Endodermal cell (in vitro differentiated cells): ENCODE measurements around the gene ZNF346. TPM values are rescaled to one million over a fixed set of nuclear protein-coding genes. Genes with fewer than 3 reads are reported as not detected.

ENCODE experiments used
- DNase-seq: peaks from one replicate; pipeline ENCODE4 v3.0.0-alpha.2; 2017
- H3K27ac ChIP-seq: 2 replicates; pipeline ENCODE4 v1.5.1; 2013; ENCODE audit warnings: mild to moderate bottlenecking, low read depth, low read length, moderate library complexity
- H3K27me3 ChIP-seq: 2 replicates; pipeline ENCODE4 v1.6.1; 2013; ENCODE audit warnings: mild to moderate bottlenecking, low read length, moderate library complexity; ENCODE audit not compliant: insufficient read depth, control insufficient read depth, poor library complexity, severe bottlenecking
- H3K36me3 ChIP-seq: 2 replicates; pipeline ENCODE4 v1.7.0; 2013; ENCODE audit warnings: mild to moderate bottlenecking, low read length, moderate library complexity; ENCODE audit not compliant: control insufficient read depth, insufficient read depth
- H3K4me1 ChIP-seq: one replicate; pipeline ENCODE4 v1.7.0; 2013; ENCODE audit warnings: low read length; ENCODE audit not compliant: control insufficient read depth, insufficient read depth
- H3K4me3 ChIP-seq: 2 replicates; pipeline ENCODE4 v1.5.1; 2013; ENCODE audit warnings: mild to moderate bottlenecking, low read length, moderate library complexity
- H3K9ac ChIP-seq: 2 replicates; pipeline ENCODE4 v1.6.1; 2013; ENCODE audit warnings: mild to moderate bottlenecking, low read length, moderate library complexity; ENCODE audit not compliant: poor library complexity, severe bottlenecking; ENCODE audit errors: extremely low read depth
- H3K9me3 ChIP-seq: 2 replicates; pipeline ENCODE4 v1.6.1; 2013; ENCODE audit warnings: mild to moderate bottlenecking, low read length, moderate library complexity; ENCODE audit not compliant: control insufficient read depth
- H3K27ac Mint-ChIP-seq: 2 replicates; pipeline ENCODE4 v1.8.0; 2020; ENCODE audit warnings: mixed read lengths
- H3K27me3 Mint-ChIP-seq: 2 replicates; pipeline ENCODE4 v1.8.0; 2021; ENCODE audit warnings: mild to moderate bottlenecking, mixed read lengths; ENCODE audit not compliant: insufficient read depth
- H3K36me3 Mint-ChIP-seq: 2 replicates; pipeline ENCODE4 v1.8.0; 2020; ENCODE audit warnings: low read depth, mixed read lengths
- H3K4me1 Mint-ChIP-seq: 2 replicates; pipeline ENCODE4 v1.8.0; 2020; ENCODE audit warnings: mixed read lengths
- H3K4me3 Mint-ChIP-seq: 2 replicates; pipeline ENCODE4 v1.8.0; 2020; ENCODE audit warnings: mild to moderate bottlenecking, moderate library complexity, mixed read lengths
- H3K9me3 Mint-ChIP-seq: 2 replicates; pipeline ENCODE4 v1.8.0; 2020; ENCODE audit warnings: mild to moderate bottlenecking, mixed read lengths
- CTCF ChIP-seq: fragments of 200-600 bp; sonication (generic); conservative IDR thresholded peaks from 2 replicates; pipeline ENCODE4 v1.5.0; 2021; ENCODE audit warnings: antibody characterized with exemption, mild to moderate bottlenecking
- WGBS, 2 experiments: methylation state at CpG; one replicate each; pipeline versions ENCODE4 v1.1.5 to v1.1.7; 2013; ENCODE audit warnings: missing lambda C conversion rate in 2 of 2, mixed read lengths in 1 of 2; ENCODE audit not compliant: insufficient coverage in 1 of 2, insufficient read length in 1 of 2; 5-methylcytosine and 5-hydroxymethylcytosine counted together
- total RNA-seq, 2 donors: library from RNA; stranded (reverse); fragmentation: NEBNext Ultra II Directional in 1 of 2; extraction: Animal tissue kit (Norgen Biotek cat#: 25700) in 1 of 2; gene quantifications; 2 replicates in 1 of 2; 3 replicates in 1 of 2; pipeline ENCODE4 v1.2.1, GENCODE V29; 2021

ZNF346 gene
- total RNA-seq, 2 donors from 2014 or later: 25.4 to 38.6 TPM

DNA sequence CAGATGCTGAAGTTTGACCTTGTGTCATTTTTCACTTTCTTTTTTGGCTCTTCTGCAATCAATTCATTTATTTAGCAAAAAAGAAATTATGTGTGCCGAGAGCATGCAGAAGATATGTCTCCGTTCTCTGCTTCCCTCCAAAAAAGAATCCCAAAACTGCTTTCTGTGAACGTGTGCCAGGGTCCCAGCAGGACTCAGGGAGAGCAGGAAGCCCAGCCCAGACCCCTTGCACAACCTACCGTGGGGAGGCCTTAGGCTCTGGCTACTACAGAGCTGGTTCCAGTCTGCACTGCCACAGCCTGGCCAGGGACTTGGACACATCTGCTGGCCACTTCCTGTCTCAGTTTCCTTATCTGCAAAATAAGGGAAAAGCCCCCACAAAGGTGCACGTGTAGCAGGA, 66.6 kb downstream of the ZNF346 start:
- H3K9me3 Mint-ChIP-seq: no peaks in the 10 kb centered on the region
- no peak for DNase-seq
- peak overlapping the region; percentile 16 for H3K4me3 Mint-ChIP-seq
- Histone ChIP-seq H3K36me3 (no peaks in the 10 kb centered on the region), H3K9ac (no peak overlapping the region), H3K27ac (no peak overlapping the region), H3K27me3 (no peaks in the 10 kb centered on the region), H3K4me3 (no peak overlapping the region), H3K4me1 (no peaks in the 10 kb centered on the region), H3K9me3 (no peaks in the 10 kb centered on the region)
- H3K4me1 Mint-ChIP-seq: peaks cover 24% of the 10 kb centered on the region
- peaks cover 41% of the 10 kb centered on the region for H3K36me3 Mint-ChIP-seq
- peaks cover 1% of the 10 kb centered on the region for H3K27me3 Mint-ChIP-seq
- TF ChIP-seq CTCF: no peak
- peak overlapping the region; percentile 35 for H3K27ac Mint-ChIP-seq
- WGBS, 2 experiments: 86 to 89% methylated on average over 3 to 5 of the region's 5 CpGs

- H3K4me3 ChIP-seq: no peak overlapping the region
- 93 to 96% methylated on average over 16 to 21 of the region's 21 CpGs for WGBS, 2 experiments
- TF ChIP-seq CTCF: no peak
- H3K9me3 ChIP-seq: no peaks in the 10 kb centered on the region
- H3K36me3 ChIP-seq: no peaks in the 10 kb centered on the region
- H3K27me3 ChIP-seq: no peaks in the 10 kb centered on the region
- Mint-ChIP-seq H3K36me3 (peaks cover 47% of the 10 kb centered on the region), H3K4me1 (peaks cover 25% of the 10 kb centered on the region), H3K27me3 (peaks cover 1% of the 10 kb centered on the region), H3K9me3 (no peaks in the 10 kb centered on the region), H3K27ac (no peak overlapping the region), H3K4me3 (no peak overlapping the region)
- H3K4me1 ChIP-seq: no peaks in the 10 kb centered on the region
- no peak overlapping the region for H3K9ac ChIP-seq
- no peak overlapping the region for H3K27ac ChIP-seq
- no peak for DNase-seq
Measured at GRCh38 chr5:177089825-177090641, 67.5 kb downstream of the ZNF346 start.

DNA sequence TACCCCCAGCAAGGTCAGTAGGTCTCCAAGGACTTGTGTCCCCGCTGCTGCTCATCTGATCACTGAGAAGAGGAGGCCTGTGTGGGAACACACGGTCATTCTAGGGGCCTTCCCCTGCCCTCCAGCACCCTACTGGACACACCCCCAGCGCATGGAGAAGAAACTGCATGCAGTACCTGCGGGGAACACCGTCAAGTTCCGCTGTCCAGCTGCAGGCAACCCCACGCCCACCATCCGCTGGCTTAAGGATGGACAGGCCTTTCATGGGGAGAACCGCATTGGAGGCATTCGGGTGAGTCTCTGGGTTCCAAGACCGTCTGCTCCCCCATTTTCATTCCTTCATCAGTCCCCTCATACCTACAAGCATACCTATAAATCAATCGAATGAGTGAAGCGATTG, 68.3 kb downstream of the ZNF346 start:
- no peak for DNase-seq
- H3K9me3 Mint-ChIP-seq: no peaks in the 10 kb centered on the region
- Histone ChIP-seq H3K36me3 (no peaks in the 10 kb centered on the region), H3K4me1 (no peaks in the 10 kb centered on the region), H3K9ac (no peak overlapping the region), H3K27me3 (no peaks in the 10 kb centered on the region), H3K9me3 (no peaks in the 10 kb centered on the region), H3K4me3 (no peak overlapping the region), H3K27ac (no peak overlapping the region)
- WGBS, 2 experiments: 92 to 93% methylated on average over 7 to 13 of the region's 13 CpGs
- TF ChIP-seq CTCF: no peak
- H3K4me1 Mint-ChIP-seq: peaks cover 21% of the 10 kb centered on the region
- H3K36me3 Mint-ChIP-seq: peaks cover 50% of the 10 kb centered on the region
- H3K27ac Mint-ChIP-seq: no peak overlapping the region
- H3K4me3 Mint-ChIP-seq: no peak overlapping the region
- peaks cover 1% of the 10 kb centered on the region for H3K27me3 Mint-ChIP-seq
